ENCODE data around the gene NELFCD.

DNA sequence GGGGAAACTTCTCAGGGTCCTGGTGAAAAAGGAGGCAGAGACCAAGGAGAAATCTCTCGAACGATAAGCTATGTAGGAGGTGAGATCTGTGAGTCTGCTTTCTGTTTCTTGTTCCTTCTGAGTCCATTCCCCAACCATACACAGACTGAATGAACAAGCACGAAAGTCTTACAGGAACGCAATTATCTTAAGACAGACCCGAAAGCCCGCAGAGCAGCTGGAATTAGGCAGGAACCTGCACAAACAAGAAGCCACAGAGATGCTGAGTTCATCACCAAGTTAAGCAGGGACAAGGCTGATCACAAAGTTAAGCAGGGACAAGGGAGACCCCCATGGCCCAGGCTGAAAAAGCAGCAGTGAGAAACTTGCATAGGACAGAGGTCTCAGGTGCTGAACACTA is 21.4 kb upstream of the NELFCD start:
- TF ChIP-seq, protein P1, sequence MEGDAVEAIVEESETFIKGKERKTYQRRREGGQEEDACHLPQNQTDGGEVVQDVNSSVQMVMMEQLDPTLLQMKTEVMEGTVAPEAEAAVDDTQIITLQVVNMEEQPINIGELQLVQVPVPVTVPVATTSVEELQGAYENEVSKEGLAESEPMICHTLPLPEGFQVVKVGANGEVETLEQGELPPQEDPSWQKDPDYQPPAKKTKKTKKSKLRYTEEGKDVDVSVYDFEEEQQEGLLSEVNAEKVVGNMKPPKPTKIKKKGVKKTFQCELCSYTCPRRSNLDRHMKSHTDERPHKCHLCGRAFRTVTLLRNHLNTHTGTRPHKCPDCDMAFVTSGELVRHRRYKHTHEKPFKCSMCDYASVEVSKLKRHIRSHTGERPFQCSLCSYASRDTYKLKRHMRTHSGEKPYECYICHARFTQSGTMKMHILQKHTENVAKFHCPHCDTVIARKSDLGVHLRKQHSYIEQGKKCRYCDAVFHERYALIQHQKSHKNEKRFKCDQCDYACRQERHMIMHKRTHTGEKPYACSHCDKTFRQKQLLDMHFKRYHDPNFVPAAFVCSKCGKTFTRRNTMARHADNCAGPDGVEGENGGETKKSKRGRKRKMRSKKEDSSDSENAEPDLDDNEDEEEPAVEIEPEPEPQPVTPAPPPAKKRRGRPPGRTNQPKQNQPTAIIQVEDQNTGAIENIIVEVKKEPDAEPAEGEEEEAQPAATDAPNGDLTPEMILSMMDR (IDR thresholded peaks at IDR 0.05) = no peak
- TF ChIP-seq POLR2AphosphoS5 (IDR thresholded peaks at IDR 0.05; ENCODE audit: insufficient read depth in 1 of 2, low read depth in 1 of 2) = no peak
- no peak for TF ChIP-seq POLR2A (IDR thresholded peaks at IDR 0.05)
